Endothelial cell of umbilical vein (primary cell): ENCODE measurements around the gene MITF. TPM values are rescaled to one million over a fixed set of nuclear protein-coding genes. Genes with fewer than 3 reads are reported as not detected.

Experiments used
- BruUV-seq: library from RNA; stranded (reverse); fragments of 400-500 nt; replicated peaks from 2 replicates; lab custom pipeline; 2021; lab: Mats Ljungman, UMichigan
- CTCF ChIA-PET: fragments of 300-600, 350-600 bp; sonication (Branson Sonifier 250); formaldehyde crosslinking; loops from one replicate; lab custom pipeline; 2021; ENCODE audit warnings: antibody characterized with exemption, inconsistent platforms; lab: Charles Lee
- POLR2A ChIA-PET: fragments of 300-600, 350-600 bp; sonication (Branson Sonifier 250); formaldehyde crosslinking; loops from one replicate; lab custom pipeline; 2021; ENCODE audit warnings: antibody characterized with exemption, inconsistent platforms; lab: Charles Lee
- DNase-seq: peaks from one replicate; pipeline ENCODE4 v3.0.0-alpha.2; 2011; ENCODE audit warnings: low read depth, low spot score
- FAIRE-seq: peaks from 2 replicates; lab custom pipeline; 2011; peaks lifted over from hg19 to GRCh38; lab: Jason Lieb, UNC
- H2AFZ ChIP-seq: 2 replicates; pipeline ENCODE4 v1.6.0; 2012; ENCODE audit warnings: low read depth, low read length, control low read depth, inconsistent platforms
- H3K27ac ChIP-seq: 2 replicates; pipeline ENCODE4 v1.5.1; 2011; ENCODE audit warnings: low read depth, mild to moderate bottlenecking, control low read depth, low read length, moderate library complexity; ENCODE audit not compliant: insufficient read depth
- H3K27me3 ChIP-seq, 2 experiments: 2 replicates each; pipeline versions ENCODE4 v1.6.0 to v1.6.1; 2011; ENCODE audit warnings: low read length in 2 of 2, mixed read lengths in 1 of 2; ENCODE audit not compliant: control insufficient read depth in 2 of 2, insufficient read depth in 2 of 2
- H3K36me3 ChIP-seq, 2 experiments: 2 replicates in 1 of 2; 3 replicates in 1 of 2; pipeline ENCODE4 v1.5.1; 2011; ENCODE audit warnings: low read length in 2 of 2, mild to moderate bottlenecking in 1 of 2, moderate library complexity in 1 of 2; ENCODE audit not compliant: control insufficient read depth in 2 of 2, insufficient read depth in 2 of 2; ENCODE audit errors: extremely low read depth in 1 of 2
- H3K4me1 ChIP-seq: 3 replicates; pipeline ENCODE4 v1.5.1; 2011; ENCODE audit warnings: mild to moderate bottlenecking, low read length; ENCODE audit not compliant: control insufficient read depth, insufficient read depth; ENCODE audit errors: extremely low read depth
- H3K4me2 ChIP-seq: 2 replicates; pipeline ENCODE4 v1.6.1; 2011; ENCODE audit warnings: low read length, control low read depth, mixed read lengths; ENCODE audit not compliant: insufficient read depth
- H3K4me3 ChIP-seq, 3 experiments: fragments of 200-600 bp in 1 of 3; sonication (generic), shearing (Covaris generic) in 1 of 3; replicated peaks in 1 of 3; 2 replicates each; pipeline ENCODE4 v1.5.1; 2011 to 2016; ENCODE audit warnings: control low read depth in 3 of 3, low read length in 3 of 3, mild to moderate bottlenecking in 2 of 3, inconsistent platforms in 1 of 3, low read depth in 1 of 3, moderate library complexity in 1 of 3; ENCODE audit not compliant: insufficient read depth in 1 of 3
- H3K79me2 ChIP-seq: 2 replicates; pipeline ENCODE4 v1.6.0; 2012; ENCODE audit warnings: low read length, inconsistent platforms; ENCODE audit not compliant: control insufficient read depth, insufficient read depth
- H3K9ac ChIP-seq: replicated peaks from 2 replicates; pipeline ENCODE3; 2011; ENCODE audit warnings: low read length, control low read depth; ENCODE audit not compliant: insufficient read depth; ENCODE audit errors: extremely low read depth
- H3K9me1 ChIP-seq: replicated peaks from 3 replicates; pipeline ENCODE4 v1.6.0; 2011; ENCODE audit warnings: mild to moderate bottlenecking, low read length; ENCODE audit not compliant: control insufficient read depth, insufficient read depth; ENCODE audit errors: extremely low read depth
- H3K9me3 ChIP-seq: replicated peaks from 2 replicates; pipeline ENCODE4 v1.5.1; 2012; ENCODE audit warnings: low read length, inconsistent platforms; ENCODE audit not compliant: control insufficient read depth, insufficient read depth
- H4K20me1 ChIP-seq: replicated peaks from 2 replicates; pipeline ENCODE3; 2011; ENCODE audit warnings: mild to moderate bottlenecking, low read length; ENCODE audit not compliant: control insufficient read depth, insufficient read depth; ENCODE audit errors: extremely low read depth
- CTCF ChIP-seq, 2 donors: IDR thresholded peaks; 1 replicate in 1 of 2; 2 replicates in 1 of 2; pipeline ENCODE4 v1.5.1; 2011; ENCODE audit warnings: low read length in 2 of 2, mild to moderate bottlenecking in 2 of 2, moderate library complexity in 2 of 2, control low read depth in 1 of 2, inconsistent platforms in 1 of 2, low read depth in 1 of 2; ENCODE audit not compliant: insufficient read depth in 1 of 2; ENCODE audit errors: extremely low read depth in 1 of 2
- EZH2 ChIP-seq: IDR thresholded peaks from 2 replicates; pipeline ENCODE4 v1.6.1; 2012; ENCODE audit warnings: borderline replicate concordance, low read depth, mild to moderate bottlenecking, moderate library complexity, low read length, inconsistent platforms; ENCODE audit not compliant: severe bottlenecking
- MAX ChIP-seq: IDR thresholded peaks from 2 replicates; pipeline ENCODE4 v1.6.1; 2011; ENCODE audit not compliant: insufficient read depth, insufficient read length
- dilution Hi-C: fragments of 300-500 bp; cut with MboI; formaldehyde crosslinking; loops from one replicate; pipeline ENCODE4 v1.15.0; 2019; ENCODE audit warnings: low sequenced_read_pairs; ENCODE audit not compliant: extremely low pct_ligation_motif_present
- intact Hi-C: fragments of 100-400 bp; cut with micrococcal nuclease; formaldehyde crosslinking; loops from one replicate; pipeline ENCODE4 v1.10.0; 2022
- polyA plus RNA-seq, 4 experiments: library from polyadenylated mRNA; depleted of rRNA in 3 of 4; stranded (reverse) in 3 of 4; unstranded in 1 of 4; fragments of >200 nt; gene quantifications; 2 replicates each; pipeline versions ENCODE4 v1.2.1 to v1.2.3, GENCODE V29; 2011 to 2012; ENCODE audit warnings: missing spikeins in 1 of 4
- total RNA-seq: library from RNA; stranded (reverse); gene quantifications from 2 replicates; pipeline ENCODE4 v1.2.3, GENCODE V29; 2021

The MITF gene
- total and polyA plus RNA-seq, 2 donors (not counting 3 experiments of a cell fraction or from before 2014, with no cell fraction given), result 1.6 to 2.5 TPM

DNA sequence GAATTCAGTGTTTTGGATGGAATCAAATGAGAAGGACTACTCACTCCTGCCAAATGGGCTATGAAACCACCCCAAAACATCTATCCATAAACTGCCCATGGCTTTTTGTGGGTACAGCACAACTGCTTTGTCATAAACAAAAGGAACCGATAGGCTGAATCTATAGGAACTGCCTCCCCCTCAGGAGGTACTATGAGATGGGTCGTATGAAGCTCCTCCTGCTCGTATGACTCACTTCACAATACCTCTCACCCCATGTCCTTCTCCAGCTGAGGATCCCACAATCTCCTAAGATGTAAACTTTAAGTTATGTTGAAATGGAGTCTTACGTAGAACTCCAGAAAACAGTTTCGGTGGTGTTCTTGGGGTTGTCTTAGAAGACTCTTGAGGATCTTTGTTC, 130.4 kb downstream of the MITF start:
- no peak overlapping the region for H3K4me2 ChIP-seq
- H3K9me1 ChIP-seq, result no peaks in the 10 kb centered on the region
- H3K27ac ChIP-seq, result no peak overlapping the region
- H3K9me3 ChIP-seq, result no peaks in the 10 kb centered on the region
- dilution Hi-C loops, result no loop called here
- no peak overlapping the region for H3K4me3 ChIP-seq
- no TSS peak for BruUV-seq
- no peak overlapping the region for H3K9ac ChIP-seq
- POLR2A ChIA-PET, result no interaction called here
- no peaks in the 10 kb centered on the region for H3K27me3 ChIP-seq
- intact Hi-C loops, result no loop called here
- no peaks in the 10 kb centered on the region for H4K20me1 ChIP-seq
- DNase-seq (no peak), FAIRE-seq (no peak)
- H3K36me3 ChIP-seq, result no peaks in the 10 kb centered on the region
- H3K79me2 ChIP-seq, result no peaks in the 10 kb centered on the region
- H2AFZ ChIP-seq, result no peak overlapping the region
- TF ChIP-seq MAX, result no peak
- no peaks in the 10 kb centered on the region for H3K4me1 ChIP-seq
- CTCF ChIA-PET, result interaction anchor here (1.1 to 1.6 kb wide), 3 partner anchors 14 to 22 kb away, joined by 3 to 5 read pairs (median 3); no protein-coding TSS in a partner anchor

GRCh38 chr3:69871251-69871650, 132.0 kb downstream of the MITF start:
- no peak for FAIRE-seq
- no TSS peak for BruUV-seq

More at GRCh38 chr3:69871251-69871650, 132.0 kb downstream of the MITF start:
- no peak overlapping the region for H3K4me2 ChIP-seq
- intact Hi-C loops (no loop called here), dilution Hi-C loops (no loop called here)
- no peak overlapping the region for H3K4me3 ChIP-seq
- no peaks in the 10 kb centered on the region for H3K79me2 ChIP-seq
- DNase-seq, result no peak
- H3K27me3 ChIP-seq, result no peaks in the 10 kb centered on the region
- CTCF ChIA-PET, result no interaction called here
- no peaks in the 10 kb centered on the region for H3K36me3 ChIP-seq
- no peak overlapping the region for H3K9ac ChIP-seq
- POLR2A ChIA-PET, result no interaction called here
- no peaks in the 10 kb centered on the region for H3K4me1 ChIP-seq
- no peak overlapping the region for H2AFZ ChIP-seq
- no peaks in the 10 kb centered on the region for H3K9me3 ChIP-seq
- no peak overlapping the region for H3K27ac ChIP-seq
- TF ChIP-seq CTCF (IDR thresholded peaks at IDR 0.05; ENCODE audit: extremely low read depth in 1 of 2, insufficient read depth in 1 of 2, low read depth in 1 of 2, low read length in 2 of 2) (no peak), EZH2 (no peak)
- no peaks in the 10 kb centered on the region for H4K20me1 ChIP-seq
- H3K9me1 ChIP-seq, result no peaks in the 10 kb centered on the region
